ENCODE data around the gene PLEKHM3. TPM values are rescaled to one million over a fixed set of nuclear protein-coding genes. Genes with fewer than 3 reads are reported as not detected.

The PLEKHM3 gene
- total and polyA plus RNA-seq, 2 of the 13 experiments (the other 11 are each of a cell fraction or from before 2014, with no cell fraction given): 4.5 to 4.7 TPM

DNA sequence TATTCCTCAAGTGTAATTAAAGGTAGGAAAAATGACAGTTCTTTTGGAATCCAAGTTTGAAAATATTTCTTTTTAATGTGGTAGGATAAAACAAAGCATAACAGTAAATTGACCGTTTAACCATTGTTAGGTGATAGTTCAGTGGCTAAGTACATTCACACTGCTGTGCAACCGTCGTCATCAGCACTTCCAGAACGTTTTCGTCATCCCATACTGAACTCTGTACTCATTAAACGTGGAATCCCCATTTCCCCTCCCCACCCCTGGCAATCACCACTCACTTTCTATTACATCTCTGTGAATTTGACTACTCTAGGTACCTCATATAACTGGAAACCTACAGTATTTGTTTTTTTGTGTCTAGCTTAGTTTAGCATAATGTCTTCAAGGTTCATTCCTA, 222.7 kb downstream of the PLEKHM3 start (continued):
- TF ChIP-seq CEBPG (CRISPR knock-in tag; IDR thresholded peaks at IDR 0.05) (peak; percentile 30; the same call in 1 of the 2 replicates), HOXA3 (CRISPR knock-in tag; IDR thresholded peaks at IDR 0.05) (peak; percentile 70), CREM (IDR thresholded peaks at IDR 0.05) (peak; percentile 35; the same call in 1 of the 2 replicates), CREM (CRISPR knock-in tag; IDR thresholded peaks at IDR 0.05) (no peak), HMG20B (CRISPR knock-in tag; conservative IDR thresholded peaks at IDR 0.05) (no peak), HNF4A (CRISPR knock-in tag; IDR thresholded peaks at IDR 0.05) (peak; percentile 63; the same call in 1 of the 2 replicates), GATAD2A (CRISPR knock-in tag; IDR thresholded peaks at IDR 0.05) (peak; percentile 41; the same call in 1 of the 2 replicates), CREB1 (IDR thresholded peaks at IDR 0.05) (peak; percentile 74), CREB1 (CRISPR knock-in tag; IDR thresholded peaks at IDR 0.05) (peak; percentile 73; the same call in 1 of the 2 replicates), PPARG (CRISPR knock-in tag; conservative IDR thresholded peaks at IDR 0.05) (peak; percentile 59; the same call in 1 of the 2 replicates), SOX13 (IDR thresholded peaks at IDR 0.05) (no peak), SOX13 (CRISPR knock-in tag; conservative IDR thresholded peaks at IDR 0.05 in 1 of 2, IDR thresholded peaks at IDR 0.05 in 1 of 2) (peak in 1 of 2 experiments; percentile 30; a peak in 1 of 4 replicates)
- TF ChIP-seq, protein P1, sequence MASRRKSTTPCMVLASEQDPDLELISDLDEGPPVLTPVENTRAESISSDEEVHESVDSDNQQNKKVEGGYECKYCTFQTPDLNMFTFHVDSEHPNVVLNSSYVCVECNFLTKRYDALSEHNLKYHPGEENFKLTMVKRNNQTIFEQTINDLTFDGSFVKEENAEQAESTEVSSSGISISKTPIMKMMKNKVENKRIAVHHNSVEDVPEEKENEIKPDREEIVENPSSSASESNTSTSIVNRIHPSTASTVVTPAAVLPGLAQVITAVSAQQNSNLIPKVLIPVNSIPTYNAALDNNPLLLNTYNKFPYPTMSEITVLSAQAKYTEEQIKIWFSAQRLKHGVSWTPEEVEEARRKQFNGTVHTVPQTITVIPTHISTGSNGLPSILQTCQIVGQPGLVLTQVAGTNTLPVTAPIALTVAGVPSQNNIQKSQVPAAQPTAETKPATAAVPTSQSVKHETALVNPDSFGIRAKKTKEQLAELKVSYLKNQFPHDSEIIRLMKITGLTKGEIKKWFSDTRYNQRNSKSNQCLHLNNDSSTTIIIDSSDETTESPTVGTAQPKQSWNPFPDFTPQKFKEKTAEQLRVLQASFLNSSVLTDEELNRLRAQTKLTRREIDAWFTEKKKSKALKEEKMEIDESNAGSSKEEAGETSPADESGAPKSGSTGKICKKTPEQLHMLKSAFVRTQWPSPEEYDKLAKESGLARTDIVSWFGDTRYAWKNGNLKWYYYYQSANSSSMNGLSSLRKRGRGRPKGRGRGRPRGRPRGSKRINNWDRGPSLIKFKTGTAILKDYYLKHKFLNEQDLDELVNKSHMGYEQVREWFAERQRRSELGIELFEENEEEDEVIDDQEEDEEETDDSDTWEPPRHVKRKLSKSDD (CRISPR knock-in tag; IDR thresholded peaks at IDR 0.05; ENCODE audit: low read depth): 0 out of 2 replicates have a peak, but pooled peaks have one; percentile 26

DNA sequence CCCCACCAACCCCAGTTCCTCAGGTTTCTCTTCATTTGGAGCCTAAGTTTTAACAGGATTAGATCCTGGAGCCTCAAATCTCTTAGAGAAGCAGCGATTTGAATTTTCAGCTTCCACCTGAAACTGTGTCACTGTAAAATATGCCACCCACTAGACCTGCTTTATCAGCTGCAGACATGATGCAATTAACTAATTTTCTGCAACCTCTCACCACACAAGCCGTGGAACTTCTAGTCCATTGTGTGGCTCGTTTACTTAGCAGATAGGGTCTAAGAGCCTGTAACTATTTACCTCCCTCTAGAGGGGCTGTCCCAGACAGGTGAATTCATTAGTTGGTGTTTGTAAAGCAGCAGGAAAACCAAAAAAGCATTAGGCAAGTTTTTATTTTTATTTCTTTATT, 224.1 kb downstream of the PLEKHM3 start:
- Histone ChIP-seq H3K4me1 (ENCODE audit: insufficient read depth, low read length) (peaks cover 91% of the 10 kb centered on the region), H3K27ac (ENCODE audit: extremely low read length, insufficient read depth, low read length) (peak overlapping the region; percentile 41), H3K27me3 (ENCODE audit: control insufficient read depth in 1 of 2, insufficient read depth in 2 of 2, low read length in 2 of 2) (no peaks in the 10 kb centered on the region), H2AFZ (ENCODE audit: low read length) (peak overlapping the region; percentile 17), H3K9ac (ENCODE audit: insufficient read depth, low read depth, low read length) (peak overlapping the region; percentile 35), H3K36me3 (replicated peaks in 1 of 2; ENCODE audit: control insufficient read depth in 1 of 2, insufficient read depth in 2 of 2, low read length in 2 of 2) (no peaks in the 10 kb centered on the region), H3K9me3 (ENCODE audit: low read length) (no peaks in the 10 kb centered on the region), H3K4me3 (replicated peaks in 1 of 3; ENCODE audit: insufficient read depth in 1 of 3, low read depth in 2 of 3, low read length in 3 of 3) (peak overlapping the region; percentile 12 to 39 (median 22); a peak in 4 of 6 replicates), H3K4me2 (ENCODE audit: low read depth, low read length) (peak overlapping the region; percentile 69), H4K20me1 (ENCODE audit: insufficient read depth, low read length) (no peaks in the 10 kb centered on the region), H3K79me2 (ENCODE audit: insufficient read depth, low read length) (no peaks in the 10 kb centered on the region)
- CTCF ChIA-PET (ENCODE audit: low intra/inter-chr PET ratio, low total read pairs): no interaction called here
- DNase-seq (ENCODE audit: low spot score) (peak; percentile 78), FAIRE-seq (peak; percentile 44), ATAC-seq (peak; percentile 7; the same call in 1 of the 3 replicates)
- intact Hi-C loops (cut with micrococcal nuclease; ENCODE audit: unreplicated experiment): loop anchor here (1.0 kb wide), 1 partner anchor 18 kb away; no protein-coding TSS in a partner anchor
- in situ Hi-C loops (cut with HindIII; ENCODE audit: extremely low pct_ligation_motif_present, low pct_unique_long_range_greater_than_20kb): no loop called here
- 2% methylated on average over 3 of the region's 3 CpGs for WGBS (ENCODE audit: low lambda C conversion rate)
- POLR2A ChIA-PET: interaction anchor here (0.7 to 2.0 kb wide), 12 partner anchors 9 to 224 kb away, joined by 3 to 17 read pairs (median 6); partner anchors contain the start of gene FZD5
- BruUV-seq (replicated peaks): no TSS peak
- TF ChIP-seq, protein P2, sequence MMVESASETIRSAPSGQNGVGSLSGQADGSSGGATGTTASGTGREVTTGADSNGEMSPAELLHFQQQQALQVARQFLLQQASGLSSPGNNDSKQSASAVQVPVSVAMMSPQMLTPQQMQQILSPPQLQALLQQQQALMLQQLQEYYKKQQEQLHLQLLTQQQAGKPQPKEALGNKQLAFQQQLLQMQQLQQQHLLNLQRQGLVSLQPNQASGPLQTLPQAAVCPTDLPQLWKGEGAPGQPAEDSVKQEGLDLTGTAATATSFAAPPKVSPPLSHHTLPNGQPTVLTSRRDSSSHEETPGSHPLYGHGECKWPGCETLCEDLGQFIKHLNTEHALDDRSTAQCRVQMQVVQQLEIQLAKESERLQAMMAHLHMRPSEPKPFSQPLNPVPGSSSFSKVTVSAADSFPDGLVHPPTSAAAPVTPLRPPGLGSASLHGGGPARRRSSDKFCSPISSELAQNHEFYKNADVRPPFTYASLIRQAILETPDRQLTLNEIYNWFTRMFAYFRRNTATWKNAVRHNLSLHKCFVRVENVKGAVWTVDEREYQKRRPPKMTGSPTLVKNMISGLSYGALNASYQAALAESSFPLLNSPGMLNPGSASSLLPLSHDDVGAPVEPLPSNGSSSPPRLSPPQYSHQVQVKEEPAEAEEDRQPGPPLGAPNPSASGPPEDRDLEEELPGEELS (CRISPR knock-in tag; IDR thresholded peaks at IDR 0.05): peak; percentile 72
- 0 out of 2 replicates have a peak, but pooled peaks have one; percentile 21 for TF ChIP-seq HMG20B (CRISPR knock-in tag; conservative IDR thresholded peaks at IDR 0.05)
- peak in 1 of 2 experiments; percentile 74; a peak in 2 of 4 replicates for TF ChIP-seq EP300 (IDR thresholded peaks at IDR 0.05; ENCODE audit: low read depth in 2 of 2, low read length in 2 of 2)
- TF ChIP-seq EP300 (CRISPR knock-in tag; IDR thresholded peaks at IDR 0.05; ENCODE audit: borderline replicate concordance): no peak; the same call in 1 of the 2 replicates
- TF ChIP-seq MIXL1 (CRISPR knock-in tag; IDR thresholded peaks at IDR 0.05): peak; percentile 59; the same call in 1 of the 2 replicates
- TF ChIP-seq, protein P3, sequence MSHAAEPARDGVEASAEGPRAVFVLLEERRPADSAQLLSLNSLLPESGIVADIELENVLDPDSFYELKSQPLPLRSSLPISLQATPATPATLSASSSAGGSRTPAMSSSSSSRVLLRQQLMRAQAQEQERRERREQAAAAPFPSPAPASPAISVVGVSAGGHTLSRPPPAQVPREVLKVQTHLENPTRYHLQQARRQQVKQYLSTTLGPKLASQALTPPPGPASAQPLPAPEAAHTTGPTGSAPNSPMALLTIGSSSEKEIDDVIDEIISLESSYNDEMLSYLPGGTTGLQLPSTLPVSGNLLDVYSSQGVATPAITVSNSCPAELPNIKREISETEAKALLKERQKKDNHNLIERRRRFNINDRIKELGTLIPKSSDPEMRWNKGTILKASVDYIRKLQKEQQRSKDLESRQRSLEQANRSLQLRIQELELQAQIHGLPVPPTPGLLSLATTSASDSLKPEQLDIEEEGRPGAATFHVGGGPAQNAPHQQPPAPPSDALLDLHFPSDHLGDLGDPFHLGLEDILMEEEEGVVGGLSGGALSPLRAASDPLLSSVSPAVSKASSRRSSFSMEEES (CRISPR knock-in tag; IDR thresholded peaks at IDR 0.05): 0 out of 2 replicates have a peak, but pooled peaks have one; percentile 38
- TF ChIP-seq ZNF652 (CRISPR knock-in tag; IDR thresholded peaks at IDR 0.05; ENCODE audit: borderline replicate concordance, low read depth): peak; percentile 61; the same call in 1 of the 2 replicates

Measured in HepG2 (cell line).